OCI-LY3 (cell line): ENCODE data around the gene BMI1.

Source experiments
- H2AFZ ChIP-seq: fragments of 200-600, 300-600 bp; shearing (Covaris generic); 2 replicates; pipeline ENCODE4 v1.6.0; 2014; ENCODE audit warnings: antibody characterized with exemption, low read depth, low read length
- H3K27ac ChIP-seq: fragments of 200-600, 300-600 bp; sonication (generic); 2 replicates; pipeline ENCODE4 v1.5.1; 2014; ENCODE audit warnings: mild to moderate bottlenecking, low read length, moderate library complexity, mixed read lengths
- H3K27me3 ChIP-seq: fragments of 200-600, 300-600 bp; sonication (generic); 2 replicates; pipeline ENCODE4 v1.6.1; 2014; ENCODE audit warnings: low read depth, low read length, mixed read lengths
- H3K36me3 ChIP-seq: fragments of 200-600, 300-600 bp; sonication (generic); replicated peaks from 2 replicates; pipeline ENCODE3; 2014; ENCODE audit warnings: low read depth, low read length, mixed read lengths
- H3K4me1 ChIP-seq: fragments of 300-600, 200-600 bp; sonication (generic); 2 replicates; pipeline ENCODE4 v1.6.1; 2014; ENCODE audit warnings: low read length, mixed read lengths
- H3K4me2 ChIP-seq: fragments of 200-600, 300-600 bp; sonication (generic); 2 replicates; pipeline ENCODE4 v1.6.1; 2014; ENCODE audit warnings: low read length, mixed read lengths
- H3K4me3 ChIP-seq: fragments of 300-600, 200-600 bp; sonication (generic); 2 replicates; pipeline ENCODE4 v1.5.1; 2014; ENCODE audit warnings: antibody characterized with exemption, mild to moderate bottlenecking, low read length, moderate library complexity
- H3K79me2 ChIP-seq: fragments of 300-600, 200-600 bp; shearing (Covaris generic); 2 replicates; pipeline ENCODE4 v1.6.1; 2014; ENCODE audit warnings: mild to moderate bottlenecking, low read length, mixed read lengths
- H3K9ac ChIP-seq: fragments of 300-600, 200-600 bp; shearing (Covaris generic); 2 replicates; pipeline ENCODE4 v1.6.0; 2014; ENCODE audit warnings: mild to moderate bottlenecking, low read length, moderate library complexity
- H3K9me3 ChIP-seq: fragments of 200-600, 300-600 bp; shearing (Covaris generic); 2 replicates; pipeline ENCODE4 v1.6.1; 2014; ENCODE audit warnings: low read length, mixed read lengths; ENCODE audit not compliant: insufficient read depth
- H4K20me1 ChIP-seq: fragments of 200-600, 300-600 bp; sonication (generic); 2 replicates; pipeline ENCODE4 v1.6.1; 2016; ENCODE audit warnings: low read length, mixed read lengths; ENCODE audit not compliant: insufficient read depth
- CTCF ChIP-seq: fragments of 200-600, 300-600 bp; sonication (generic); IDR thresholded peaks from 2 replicates; pipeline ENCODE4 v1.5.1; 2014; ENCODE audit warnings: antibody characterized with exemption, low read length, low read depth
- EZH2phosphoT487 ChIP-seq: fragments of 200-600 bp; shearing (Covaris generic); IDR thresholded peaks from 2 replicates; pipeline ENCODE4 v1.6.1; 2018; ENCODE audit warnings: antibody characterized with exemption, mixed run types, low read depth

The BMI1 gene

GRCh38 chr10:22325272-22326144, 4.6 kb downstream of the BMI1 start:
- Histone ChIP-seq H3K4me1 (peaks cover 27% of the 10 kb centered on the region), H3K79me2 (peaks cover 30% of the 10 kb centered on the region), H3K9ac (peak overlapping the region; percentile 59), H3K4me3 (peak overlapping the region; percentile 84), H3K27ac (no peak overlapping the region), H3K4me2 (peak overlapping the region; percentile 93), H3K27me3 (peaks cover 32% of the 10 kb centered on the region), H3K9me3 (no peaks in the 10 kb centered on the region), H2AFZ (peak overlapping the region; percentile 57; the same call in 1 of the 2 replicates), H4K20me1 (peaks cover 14% of the 10 kb centered on the region; the same call in 1 of the 2 replicates), H3K36me3 (peaks cover 16% of the 10 kb centered on the region)
- no peak for TF ChIP-seq CTCF
- TF ChIP-seq EZH2phosphoT487, result no peak

GRCh38 chr10:22326145-22326702, 5.3 kb downstream of the BMI1 start:
- Histone ChIP-seq H3K27me3 (peaks cover 32% of the 10 kb centered on the region), H3K4me3 (peak overlapping the region; percentile 84), H3K4me1 (peaks cover 27% of the 10 kb centered on the region), H3K9ac (peak overlapping the region; percentile 59), H4K20me1 (peaks cover 14% of the 10 kb centered on the region; the same call in 1 of the 2 replicates), H2AFZ (no peak overlapping the region), H3K9me3 (no peaks in the 10 kb centered on the region), H3K4me2 (peak overlapping the region; percentile 61), H3K36me3 (peaks cover 16% of the 10 kb centered on the region), H3K79me2 (peaks cover 30% of the 10 kb centered on the region), H3K27ac (no peak overlapping the region)
- TF ChIP-seq CTCF, result no peak
- no peak for TF ChIP-seq EZH2phosphoT487

GRCh38 chr10:22329150-22329549, 8.3 kb downstream of the BMI1 start:
- Histone ChIP-seq H3K4me2 (no peak overlapping the region), H2AFZ (no peak overlapping the region), H3K4me1 (peaks cover 13% of the 10 kb centered on the region), H3K9ac (no peak overlapping the region), H4K20me1 (peaks cover 8% of the 10 kb centered on the region; the same call in 1 of the 2 replicates), H3K79me2 (peaks cover 11% of the 10 kb centered on the region), H3K9me3 (no peaks in the 10 kb centered on the region), H3K27me3 (peaks cover 8% of the 10 kb centered on the region; the same call in 1 of the 2 replicates), H3K4me3 (no peak overlapping the region), H3K36me3 (peaks cover 16% of the 10 kb centered on the region), H3K27ac (no peak overlapping the region)
- TF ChIP-seq EZH2phosphoT487 (no peak), CTCF (no peak)

- Histone ChIP-seq H3K27me3 (no peaks in the 10 kb centered on the region), H4K20me1 (no peaks in the 10 kb centered on the region), H3K27ac (no peak overlapping the region), H3K9ac (no peak overlapping the region), H3K4me1 (no peaks in the 10 kb centered on the region), H3K9me3 (no peaks in the 10 kb centered on the region), H3K36me3 (peaks cover 11% of the 10 kb centered on the region), H2AFZ (no peak overlapping the region), H3K4me2 (no peak overlapping the region), H3K79me2 (no peaks in the 10 kb centered on the region), H3K4me3 (no peak overlapping the region)
- TF ChIP-seq CTCF, result no peak
- no peak for TF ChIP-seq EZH2phosphoT487
These were observed 11.3 kb downstream of the BMI1 start for GRCh38 chr10:22332116-22332692.
